ENCODE measurements around the gene THAP8. TPM values are rescaled to one million over a fixed set of nuclear protein-coding genes. Genes with fewer than 3 reads are reported as not detected.

The THAP8 gene
- total and polyA plus RNA-seq, 2 of the 13 experiments (the other 11 are each of a cell fraction or from before 2014, with no cell fraction given): 1.7 to 3.7 TPM

DNA sequence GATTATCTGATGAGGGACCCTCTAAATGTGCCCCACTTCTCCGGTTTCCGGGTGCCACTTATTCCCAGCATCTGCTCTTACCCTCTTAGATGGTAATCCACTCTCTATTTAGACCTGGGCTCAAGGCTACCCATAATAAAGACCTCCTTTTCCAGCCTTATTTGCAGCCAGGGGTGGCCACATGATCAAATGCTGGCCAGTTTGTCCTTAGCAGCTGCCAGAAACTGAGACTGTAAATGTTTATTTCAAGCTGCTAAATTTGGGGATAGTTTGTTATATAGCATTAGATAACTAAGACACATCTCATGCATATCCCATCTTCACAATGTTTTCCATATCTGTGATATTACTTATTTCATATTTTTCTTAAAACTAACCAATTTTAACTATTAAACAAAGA, 10.1 kb downstream of the THAP8 start:
- Histone ChIP-seq H3K36me3 (replicated peaks in 1 of 2; ENCODE audit: control insufficient read depth in 1 of 2, insufficient read depth in 2 of 2, low read length in 2 of 2) (peaks cover 0 to 1% of the 10 kb centered on the region in 2 experiments; a peak in 1 of 5 replicates), H3K9ac (ENCODE audit: insufficient read depth, low read depth, low read length) (no peak overlapping the region), H4K20me1 (ENCODE audit: insufficient read depth, low read length) (no peaks in the 10 kb centered on the region), H3K79me2 (ENCODE audit: insufficient read depth, low read length) (no peaks in the 10 kb centered on the region), H3K4me1 (ENCODE audit: insufficient read depth, low read length) (peaks cover 24% of the 10 kb centered on the region), H3K27ac (ENCODE audit: extremely low read length, insufficient read depth, low read length) (no peak overlapping the region), H3K4me3 (replicated peaks in 1 of 3; ENCODE audit: insufficient read depth in 1 of 3, low read depth in 2 of 3, low read length in 3 of 3) (no peak overlapping the region), H3K4me2 (ENCODE audit: low read depth, low read length) (no peak overlapping the region), H3K27me3 (ENCODE audit: control insufficient read depth in 1 of 2, insufficient read depth in 2 of 2, low read length in 2 of 2) (no peaks in the 10 kb centered on the region), H2AFZ (ENCODE audit: low read length) (no peak overlapping the region), H3K9me3 (ENCODE audit: low read length) (no peaks in the 10 kb centered on the region)
- in situ Hi-C loops (cut with HindIII; ENCODE audit: extremely low pct_ligation_motif_present, low pct_unique_long_range_greater_than_20kb): no loop called here
- TF ChIP-seq, protein P1, sequence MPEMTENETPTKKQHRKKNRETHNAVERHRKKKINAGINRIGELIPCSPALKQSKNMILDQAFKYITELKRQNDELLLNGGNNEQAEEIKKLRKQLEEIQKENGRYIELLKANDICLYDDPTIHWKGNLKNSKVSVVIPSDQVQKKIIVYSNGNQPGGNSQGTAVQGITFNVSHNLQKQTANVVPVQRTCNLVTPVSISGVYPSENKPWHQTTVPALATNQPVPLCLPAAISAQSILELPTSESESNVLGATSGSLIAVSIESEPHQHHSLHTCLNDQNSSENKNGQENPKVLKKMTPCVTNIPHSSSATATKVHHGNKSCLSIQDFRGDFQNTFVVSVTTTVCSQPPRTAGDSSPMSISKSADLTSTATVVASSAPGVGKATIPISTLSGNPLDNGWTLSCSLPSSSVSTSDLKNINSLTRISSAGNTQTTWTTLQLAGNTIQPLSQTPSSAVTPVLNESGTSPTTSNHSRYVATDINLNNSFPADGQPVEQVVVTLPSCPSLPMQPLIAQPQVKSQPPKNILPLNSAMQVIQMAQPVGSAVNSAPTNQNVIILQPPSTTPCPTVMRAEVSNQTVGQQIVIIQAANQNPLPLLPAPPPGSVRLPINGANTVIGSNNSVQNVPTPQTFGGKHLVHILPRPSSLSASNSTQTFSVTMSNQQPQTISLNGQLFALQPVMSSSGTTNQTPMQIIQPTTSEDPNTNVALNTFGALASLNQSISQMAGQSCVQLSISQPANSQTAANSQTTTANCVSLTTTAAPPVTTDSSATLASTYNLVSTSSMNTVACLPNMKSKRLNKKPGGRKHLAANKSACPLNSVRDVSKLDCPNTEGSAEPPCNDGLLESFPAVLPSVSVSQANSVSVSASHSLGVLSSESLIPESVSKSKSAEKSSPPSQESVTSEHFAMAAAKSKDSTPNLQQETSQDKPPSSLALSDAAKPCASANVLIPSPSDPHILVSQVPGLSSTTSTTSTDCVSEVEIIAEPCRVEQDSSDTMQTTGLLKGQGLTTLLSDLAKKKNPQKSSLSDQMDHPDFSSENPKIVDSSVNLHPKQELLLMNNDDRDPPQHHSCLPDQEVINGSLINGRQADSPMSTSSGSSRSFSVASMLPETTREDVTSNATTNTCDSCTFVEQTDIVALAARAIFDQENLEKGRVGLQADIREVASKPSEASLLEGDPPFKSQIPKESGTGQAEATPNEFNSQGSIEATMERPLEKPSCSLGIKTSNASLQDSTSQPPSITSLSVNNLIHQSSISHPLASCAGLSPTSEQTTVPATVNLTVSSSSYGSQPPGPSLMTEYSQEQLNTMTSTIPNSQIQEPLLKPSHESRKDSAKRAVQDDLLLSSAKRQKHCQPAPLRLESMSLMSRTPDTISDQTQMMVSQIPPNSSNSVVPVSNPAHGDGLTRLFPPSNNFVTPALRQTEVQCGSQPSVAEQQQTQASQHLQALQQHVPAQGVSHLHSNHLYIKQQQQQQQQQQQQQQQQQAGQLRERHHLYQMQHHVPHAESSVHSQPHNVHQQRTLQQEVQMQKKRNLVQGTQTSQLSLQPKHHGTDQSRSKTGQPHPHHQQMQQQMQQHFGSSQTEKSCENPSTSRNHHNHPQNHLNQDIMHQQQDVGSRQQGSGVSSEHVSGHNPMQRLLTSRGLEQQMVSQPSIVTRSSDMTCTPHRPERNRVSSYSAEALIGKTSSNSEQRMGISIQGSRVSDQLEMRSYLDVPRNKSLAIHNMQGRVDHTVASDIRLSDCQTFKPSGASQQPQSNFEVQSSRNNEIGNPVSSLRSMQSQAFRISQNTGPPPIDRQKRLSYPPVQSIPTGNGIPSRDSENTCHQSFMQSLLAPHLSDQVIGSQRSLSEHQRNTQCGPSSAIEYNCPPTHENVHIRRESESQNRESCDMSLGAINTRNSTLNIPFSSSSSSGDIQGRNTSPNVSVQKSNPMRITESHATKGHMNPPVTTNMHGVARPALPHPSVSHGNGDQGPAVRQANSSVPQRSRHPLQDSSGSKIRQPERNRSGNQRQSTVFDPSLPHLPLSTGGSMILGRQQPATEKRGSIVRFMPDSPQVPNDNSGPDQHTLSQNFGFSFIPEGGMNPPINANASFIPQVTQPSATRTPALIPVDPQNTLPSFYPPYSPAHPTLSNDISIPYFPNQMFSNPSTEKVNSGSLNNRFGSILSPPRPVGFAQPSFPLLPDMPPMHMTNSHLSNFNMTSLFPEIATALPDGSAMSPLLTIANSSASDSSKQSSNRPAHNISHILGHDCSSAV (CRISPR knock-in tag; IDR thresholded peaks at IDR 0.05; ENCODE audit: borderline replicate concordance): no peak
- TF ChIP-seq HHEX (CRISPR knock-in tag; IDR thresholded peaks at IDR 0.05) (no peak), IKZF1 (IDR thresholded peaks at IDR 0.05) (no peak), RFXANK (CRISPR knock-in tag; IDR thresholded peaks at IDR 0.05) (no peak), ZNF777 (CRISPR knock-in tag; IDR thresholded peaks at IDR 0.05) (no peak), XBP1 (CRISPR knock-in tag; IDR thresholded peaks at IDR 0.05) (no peak), ZFX (CRISPR knock-in tag; IDR thresholded peaks at IDR 0.05; ENCODE audit: low read depth) (no peak)
- TF ChIP-seq, protein P2, sequence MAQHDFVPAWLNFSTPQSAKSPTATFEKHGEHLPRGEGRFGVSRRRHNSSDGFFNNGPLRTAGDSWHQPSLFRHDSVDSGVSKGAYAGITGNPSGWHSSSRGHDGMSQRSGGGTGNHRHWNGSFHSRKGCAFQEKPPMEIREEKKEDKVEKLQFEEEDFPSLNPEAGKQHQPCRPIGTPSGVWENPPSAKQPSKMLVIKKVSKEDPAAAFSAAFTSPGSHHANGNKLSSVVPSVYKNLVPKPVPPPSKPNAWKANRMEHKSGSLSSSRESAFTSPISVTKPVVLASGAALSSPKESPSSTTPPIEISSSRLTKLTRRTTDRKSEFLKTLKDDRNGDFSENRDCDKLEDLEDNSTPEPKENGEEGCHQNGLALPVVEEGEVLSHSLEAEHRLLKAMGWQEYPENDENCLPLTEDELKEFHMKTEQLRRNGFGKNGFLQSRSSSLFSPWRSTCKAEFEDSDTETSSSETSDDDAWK (CRISPR knock-in tag; IDR thresholded peaks at IDR 0.05): no peak
- TF ChIP-seq, protein P3, sequence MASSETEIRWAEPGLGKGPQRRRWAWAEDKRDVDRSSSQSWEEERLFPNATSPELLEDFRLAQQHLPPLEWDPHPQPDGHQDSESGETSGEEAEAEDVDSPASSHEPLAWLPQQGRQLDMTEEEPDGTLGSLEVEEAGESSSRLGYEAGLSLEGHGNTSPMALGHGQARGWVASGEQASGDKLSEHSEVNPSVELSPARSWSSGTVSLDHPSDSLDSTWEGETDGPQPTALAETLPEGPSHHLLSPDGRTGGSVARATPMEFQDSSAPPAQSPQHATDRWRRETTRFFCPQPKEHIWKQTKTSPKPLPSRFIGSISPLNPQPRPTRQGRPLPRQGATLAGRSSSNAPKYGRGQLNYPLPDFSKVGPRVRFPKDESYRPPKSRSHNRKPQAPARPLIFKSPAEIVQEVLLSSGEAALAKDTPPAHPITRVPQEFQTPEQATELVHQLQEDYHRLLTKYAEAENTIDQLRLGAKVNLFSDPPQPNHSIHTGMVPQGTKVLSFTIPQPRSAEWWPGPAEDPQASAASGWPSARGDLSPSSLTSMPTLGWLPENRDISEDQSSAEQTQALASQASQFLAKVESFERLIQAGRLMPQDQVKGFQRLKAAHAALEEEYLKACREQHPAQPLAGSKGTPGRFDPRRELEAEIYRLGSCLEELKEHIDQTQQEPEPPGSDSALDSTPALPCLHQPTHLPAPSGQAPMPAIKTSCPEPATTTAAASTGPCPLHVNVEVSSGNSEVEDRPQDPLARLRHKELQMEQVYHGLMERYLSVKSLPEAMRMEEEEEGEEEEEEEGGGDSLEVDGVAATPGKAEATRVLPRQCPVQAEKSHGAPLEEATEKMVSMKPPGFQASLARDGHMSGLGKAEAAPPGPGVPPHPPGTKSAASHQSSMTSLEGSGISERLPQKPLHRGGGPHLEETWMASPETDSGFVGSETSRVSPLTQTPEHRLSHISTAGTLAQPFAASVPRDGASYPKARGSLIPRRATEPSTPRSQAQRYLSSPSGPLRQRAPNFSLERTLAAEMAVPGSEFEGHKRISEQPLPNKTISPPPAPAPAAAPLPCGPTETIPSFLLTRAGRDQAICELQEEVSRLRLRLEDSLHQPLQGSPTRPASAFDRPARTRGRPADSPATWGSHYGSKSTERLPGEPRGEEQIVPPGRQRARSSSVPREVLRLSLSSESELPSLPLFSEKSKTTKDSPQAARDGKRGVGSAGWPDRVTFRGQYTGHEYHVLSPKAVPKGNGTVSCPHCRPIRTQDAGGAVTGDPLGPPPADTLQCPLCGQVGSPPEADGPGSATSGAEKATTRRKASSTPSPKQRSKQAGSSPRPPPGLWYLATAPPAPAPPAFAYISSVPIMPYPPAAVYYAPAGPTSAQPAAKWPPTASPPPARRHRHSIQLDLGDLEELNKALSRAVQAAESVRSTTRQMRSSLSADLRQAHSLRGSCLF (CRISPR knock-in tag; IDR thresholded peaks at IDR 0.05; ENCODE audit: borderline replicate concordance): no peak
- intact Hi-C loops (cut with micrococcal nuclease; ENCODE audit: unreplicated experiment): loop anchor here (2.0 kb wide), 1 partner anchor 35 kb away; the partner anchor contains the start of gene SYNE4
- FAIRE-seq: no peak
- BruUV-seq (replicated peaks): no TSS peak
- ChIA-PET CTCF (ENCODE audit: low intra/inter-chr PET ratio, low total read pairs) (no interaction called here), POLR2A (no interaction called here)
- no peak for DNase-seq (ENCODE audit: low spot score)
- WGBS (ENCODE audit: low lambda C conversion rate): 100% methylated on average over 2 of the region's 2 CpGs
- ATAC-seq: no peak
